ENCODE data around the gene WDR6.

WDR6 gene

GRCh38 chr3:49028673-49029562, 21.7 kb downstream of the WDR6 start, which contains the start of gene IMPDH2:
Gene IMPDH2, minus strand, starts transcription at chr3:49029398. Its CDS starts 48 bp downstream, at chr3:49029350.
- peak; percentile 86 to 92 for DNase-seq (ENCODE audit: low read depth in 1 of 2, low spot score in 1 of 2)

GRCh38 chr3:49029563-49029884, 22.3 kb downstream of the WDR6 start:
- no peak for DNase-seq (ENCODE audit: low read depth in 1 of 2, low spot score in 1 of 2)

- DNase-seq (ENCODE audit: low read depth in 1 of 2, low spot score in 1 of 2), result no peak
Observed at GRCh38 chr3:49030321-49030720, 23.1 kb downstream of the WDR6 start.

- no peak for DNase-seq (ENCODE audit: low read depth in 1 of 2, low spot score in 1 of 2)
Observed at GRCh38 chr3:49032646-49033304, 25.6 kb downstream of the WDR6 start.

GRCh38 chr3:49034650-49035049, 27.5 kb downstream of the WDR6 start:
- no peak for DNase-seq (ENCODE audit: low read depth in 1 of 2, low spot score in 1 of 2)

GRCh38 chr3:49035281-49035680, 28.1 kb downstream of the WDR6 start:
- DNase-seq (ENCODE audit: low read depth in 1 of 2, low spot score in 1 of 2), result no peak

GRCh38 chr3:49053543-49053942, 46.4 kb downstream of the WDR6 start:
- no peak for DNase-seq (ENCODE audit: low read depth in 1 of 2, low spot score in 1 of 2)

- DNase-seq (ENCODE audit: low read depth in 1 of 2, low spot score in 1 of 2), result no peak
Observed at GRCh38 chr3:49054344-49054862, 47.2 kb downstream of the WDR6 start.

GRCh38 chr3:49057268-49057667, 50.1 kb downstream of the WDR6 start:
- DNase-seq (ENCODE audit: low read depth in 1 of 2, low spot score in 1 of 2), result no peak

GRCh38 chr3:49058011-49058410, 50.8 kb downstream of the WDR6 start:
- DNase-seq (ENCODE audit: low read depth in 1 of 2, low spot score in 1 of 2), result no peak

All from stimulated activated CD4-positive, alpha-beta T cell treated with anti-CD3 and anti-CD28 coated beads, Interleukin-15, amount 100 ng/mL, for 1 hour (primary cell).